ENCODE results near the gene RGCC.
"Not testable (repeated sequence)": the region's sequence is repeated elsewhere in the genome, so short reads cannot be mapped to it uniquely, and the experiment has no call there.

Gene RGCC

GRCh38 chr13:41426047-41426446 is 31.3 kb upstream of the RGCC start:
- no peaks in the 10 kb centered on the region for H3K36me3 ChIP-seq (ENCODE audit: control insufficient read depth, insufficient read depth, low read length)
- no peak overlapping the region for H3K4me2 ChIP-seq (ENCODE audit: low read length)

GRCh38 chr13:41427666-41428065 is 29.7 kb upstream of the RGCC start:
- H3K36me3 ChIP-seq (ENCODE audit: control insufficient read depth, insufficient read depth, low read length) = no peaks in the 10 kb centered on the region
- no peak overlapping the region for H3K4me3 ChIP-seq (ENCODE audit: low read depth, low read length)
- H2AFZ ChIP-seq = no peak overlapping the region
- no peak overlapping the region for H3K27ac ChIP-seq
- no peak overlapping the region for H3K4me2 ChIP-seq (ENCODE audit: low read length)
- TF ChIP-seq CTCF (IDR thresholded peaks at IDR 0.05) = no peak
- H3K79me2 ChIP-seq = no peaks in the 10 kb centered on the region
- H3K27me3 ChIP-seq (ENCODE audit: control insufficient read depth, insufficient read depth, low read length) = no peaks in the 10 kb centered on the region
- H3K9me3 ChIP-seq (ENCODE audit: control insufficient read depth, low read length) = no peaks in the 10 kb centered on the region
- no peaks in the 10 kb centered on the region for H3K4me1 ChIP-seq
- H3K9ac ChIP-seq = no peak overlapping the region

More at GRCh38 chr13:41426047-41426446, 31.3 kb upstream of the RGCC start:
- no peaks in the 10 kb centered on the region for H3K9me3 ChIP-seq (ENCODE audit: control insufficient read depth, low read length)
- no peak overlapping the region for H2AFZ ChIP-seq
- H3K9ac ChIP-seq = no peak overlapping the region
- no peaks in the 10 kb centered on the region for H3K79me2 ChIP-seq
- no peaks in the 10 kb centered on the region for H3K4me1 ChIP-seq
- TF ChIP-seq CTCF (IDR thresholded peaks at IDR 0.05) = no peak
- no peak overlapping the region for H3K27ac ChIP-seq
- no peak overlapping the region for H3K4me3 ChIP-seq (ENCODE audit: low read depth, low read length)
- no peaks in the 10 kb centered on the region for H3K27me3 ChIP-seq (ENCODE audit: control insufficient read depth, insufficient read depth, low read length)

DNA sequence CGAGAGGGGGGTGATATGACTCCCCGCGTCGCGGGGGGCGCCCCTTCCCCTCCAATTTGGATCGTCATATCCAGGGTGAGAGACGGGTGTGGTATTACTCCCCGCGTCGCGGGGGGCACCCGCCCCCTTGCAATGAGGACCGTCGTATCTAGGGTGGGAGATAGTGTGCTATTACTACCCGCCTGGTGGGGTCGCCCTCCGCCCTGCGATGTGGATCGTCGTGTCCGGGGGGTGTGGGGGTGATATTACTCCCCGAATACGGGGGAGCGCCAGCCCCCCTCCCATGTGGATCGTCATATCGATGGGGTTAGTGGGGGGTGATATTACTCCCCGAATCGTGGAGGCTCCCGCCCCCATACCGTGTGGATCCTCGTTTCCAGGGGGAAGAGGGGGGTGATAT is 29.2 kb upstream of the RGCC start:
- TF ChIP-seq CTCF (IDR thresholded peaks at IDR 0.05) = no peak
- no peak overlapping the region for H3K27ac ChIP-seq
- H3K4me3 ChIP-seq (ENCODE audit: low read depth, low read length) = no peak overlapping the region
- no peak overlapping the region for H2AFZ ChIP-seq
- no peak overlapping the region for H3K4me2 ChIP-seq (ENCODE audit: low read length)
- H3K79me2 ChIP-seq = no peaks in the 10 kb centered on the region
- H3K9ac ChIP-seq = no peak overlapping the region
- H3K4me1 ChIP-seq = no peaks in the 10 kb centered on the region
- no peaks in the 10 kb centered on the region for H3K36me3 ChIP-seq (ENCODE audit: control insufficient read depth, insufficient read depth, low read length)
- H3K27me3 ChIP-seq (ENCODE audit: control insufficient read depth, insufficient read depth, low read length) = no peaks in the 10 kb centered on the region
- no peaks in the 10 kb centered on the region for H3K9me3 ChIP-seq (ENCODE audit: control insufficient read depth, low read length)

GRCh38 chr13:41434030-41434429 is 23.3 kb upstream of the RGCC start:
- H3K27me3 ChIP-seq (ENCODE audit: control insufficient read depth, insufficient read depth, low read length); H3K9me3 ChIP-seq (ENCODE audit: control insufficient read depth, low read length); H3K36me3 ChIP-seq (ENCODE audit: control insufficient read depth, insufficient read depth, low read length); H3K4me1 ChIP-seq; H3K4me2 ChIP-seq (ENCODE audit: low read length); H3K27ac ChIP-seq; H3K9ac ChIP-seq; H3K79me2 ChIP-seq; H3K4me3 ChIP-seq (ENCODE audit: low read depth, low read length); H2AFZ ChIP-seq: not testable (repeated sequence)

DNA sequence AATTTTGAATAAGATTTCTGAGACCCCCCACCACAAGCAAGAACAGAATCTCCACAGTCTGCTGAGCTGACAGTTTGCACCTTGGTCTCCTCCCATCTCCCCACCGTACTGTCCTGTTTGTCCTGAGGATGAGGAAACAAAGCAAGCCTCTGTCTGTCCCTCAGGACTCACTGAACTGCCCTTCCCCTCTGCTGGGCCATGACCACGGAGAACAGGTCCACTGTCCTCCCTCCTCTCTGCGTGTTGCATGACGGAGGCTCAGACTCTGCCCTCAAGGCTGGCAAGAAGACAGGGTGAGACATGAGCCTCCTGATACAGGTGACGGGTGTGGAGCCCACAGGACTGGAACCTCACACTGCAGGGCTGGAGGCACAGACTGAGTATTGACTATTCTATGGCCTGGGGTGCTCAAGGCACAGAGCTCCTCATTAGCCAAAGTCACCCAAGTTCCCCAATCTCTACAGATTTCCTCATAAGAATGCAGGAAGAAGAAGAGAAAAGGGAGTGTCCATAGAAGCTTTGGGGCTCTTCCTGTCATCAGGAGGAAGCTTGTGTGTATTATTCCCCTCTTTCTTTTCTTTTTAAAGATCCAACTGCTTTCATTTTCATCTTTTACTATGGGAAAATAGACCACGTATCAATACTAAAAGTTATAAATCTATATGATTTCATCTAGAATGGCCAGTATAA is 22.4 kb upstream of the RGCC start:
- H3K4me1 ChIP-seq = no peaks in the 10 kb centered on the region
- H3K36me3 ChIP-seq (ENCODE audit: control insufficient read depth, insufficient read depth, low read length) = no peaks in the 10 kb centered on the region
- H3K9me3 ChIP-seq (ENCODE audit: control insufficient read depth, low read length) = no peaks in the 10 kb centered on the region
- no peak overlapping the region for H3K4me3 ChIP-seq (ENCODE audit: low read depth, low read length)
- H3K27ac ChIP-seq = no peak overlapping the region
- TF ChIP-seq CTCF (IDR thresholded peaks at IDR 0.05) = no peak
- H3K9ac ChIP-seq = no peak overlapping the region
- no peak overlapping the region for H2AFZ ChIP-seq
- H3K79me2 ChIP-seq = no peaks in the 10 kb centered on the region
- H3K4me2 ChIP-seq (ENCODE audit: low read length) = no peak overlapping the region
- H3K27me3 ChIP-seq (ENCODE audit: control insufficient read depth, insufficient read depth, low read length) = no peaks in the 10 kb centered on the region

Data from parathyroid adenoma (tissue), 2 donors.